Stimulated activated naive CD4-positive, alpha-beta T cell (primary cell): ENCODE measurements around the gene RPS6KL1.

ENCODE experiments used
- DNase-seq, 6 experiments: peaks; one replicate each; lab custom pipeline; 2025; lab: John Stamatoyannopoulos, UW

RPS6KL1 gene

GRCh38 chr14:74951443-74952179 is 28.6 kb upstream of the RPS6KL1 start:
- DNase-seq: no peak

- no peak for DNase-seq
Observed at GRCh38 chr14:74950795-74951442, 27.9 kb upstream of the RPS6KL1 start.

GRCh38 chr14:74949859-74950573 is 27.0 kb upstream of the RPS6KL1 start:
- no peak for DNase-seq

GRCh38 chr14:74949191-74949601 is 26.1 kb upstream of the RPS6KL1 start:
- DNase-seq: no peak

- no peak for DNase-seq
Observed at GRCh38 chr14:74948228-74949175, 25.4 kb upstream of the RPS6KL1 start.

GRCh38 chr14:74947353-74948227 is 24.5 kb upstream of the RPS6KL1 start:
- DNase-seq: no peak

GRCh38 chr14:74946659-74947281 is 23.7 kb upstream of the RPS6KL1 start:
- DNase-seq: no peak

- peak in 5 of 6 experiments; percentile 44 to 65 (median 61) for DNase-seq
Observed at GRCh38 chr14:74945852-74946658, 23.0 kb upstream of the RPS6KL1 start.

- peak in 1 of 6 experiments; percentile 8 for DNase-seq
Observed at GRCh38 chr14:74945261-74945851, 22.3 kb upstream of the RPS6KL1 start.

- no peak for DNase-seq
Observed at GRCh38 chr14:74942608-74943007, 19.5 kb upstream of the RPS6KL1 start.

GRCh38 chr14:74942181-74942580 is 19.1 kb upstream of the RPS6KL1 start:
- DNase-seq: no peak

- DNase-seq: peak in 5 of 6 experiments; percentile 11 to 55 (median 41)
Observed at GRCh38 chr14:74941676-74942097, 18.6 kb upstream of the RPS6KL1 start.

GRCh38 chr14:74940956-74941565 is 18.0 kb upstream of the RPS6KL1 start:
- DNase-seq: no peak

GRCh38 chr14:74938531-74939495 is 15.8 kb upstream of the RPS6KL1 start:
- DNase-seq: no peak

- no peak for DNase-seq
Observed at GRCh38 chr14:74937171-74937570, 14.1 kb upstream of the RPS6KL1 start.

- no peak for DNase-seq
Observed at GRCh38 chr14:74936731-74937130, 13.7 kb upstream of the RPS6KL1 start.

GRCh38 chr14:74936151-74936550 is 13.1 kb upstream of the RPS6KL1 start:
- DNase-seq: no peak
